HG03025 (cell line): Measurements from ENCODE around the gene KRTAP5-2.

ENCODE experiments used
- ATAC-seq: cut with Tn5 transposase; IDR thresholded peaks from one replicate; pipeline ENCODE4 v1.9.1; 2021; ENCODE audit warnings: mild to moderate bottlenecking, moderate library complexity; ENCODE audit not compliant: unreplicated experiment, low FRiP score

KRTAP5-2 gene

GRCh38 chr11:1557904-1558774 is 40.0 kb downstream of the KRTAP5-2 start:
- ATAC-seq = no peak

DNA sequence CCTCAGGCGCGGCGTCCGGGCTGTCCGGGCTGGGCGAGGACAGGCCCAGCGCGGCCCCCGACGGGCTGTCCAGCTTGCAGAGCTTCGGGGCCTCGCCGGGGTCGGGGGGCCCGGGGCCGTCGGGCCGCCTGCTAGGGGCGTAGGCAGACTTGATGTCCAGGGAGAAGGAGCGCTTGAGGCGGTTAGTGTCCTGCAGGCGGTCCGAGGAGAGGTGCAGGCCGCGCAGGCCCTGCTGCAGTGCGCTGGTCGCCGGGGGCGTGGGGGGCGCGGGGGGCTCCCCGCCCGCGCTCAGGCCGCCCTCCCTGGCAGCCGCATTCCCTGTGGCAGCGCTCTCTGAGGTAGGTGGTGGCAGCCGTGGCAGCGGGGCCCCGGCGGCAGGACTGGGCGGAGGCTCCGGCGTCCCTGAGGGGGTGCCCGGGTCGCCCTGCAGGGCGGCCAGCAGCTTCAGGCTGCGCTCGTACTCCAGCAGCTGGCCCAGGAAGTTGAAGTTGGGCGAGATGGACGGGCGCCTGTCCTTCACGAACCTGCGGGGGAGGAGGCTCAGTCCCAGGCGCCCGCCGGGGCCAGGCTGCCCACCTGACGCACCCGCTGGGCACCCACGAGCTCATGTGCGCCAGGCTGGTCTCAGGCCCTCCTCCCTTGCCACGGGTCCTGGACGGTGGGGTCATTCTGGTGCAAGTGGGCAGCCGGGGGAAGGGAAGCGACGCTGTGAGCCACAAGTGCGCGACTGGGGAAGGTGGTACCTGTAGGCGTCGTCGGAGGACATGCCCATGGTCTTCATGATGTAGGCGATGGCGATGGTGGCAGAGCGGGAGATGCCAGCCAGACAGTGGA is 40.8 kb downstream of the KRTAP5-2 start:
- ATAC-seq = no peak

GRCh38 chr11:1556278-1556902 is 41.7 kb downstream of the KRTAP5-2 start:
- ATAC-seq = no peak

- ATAC-seq = no peak
These were observed 42.4 kb downstream of the KRTAP5-2 start for GRCh38 chr11:1555713-1556153.

DNA sequence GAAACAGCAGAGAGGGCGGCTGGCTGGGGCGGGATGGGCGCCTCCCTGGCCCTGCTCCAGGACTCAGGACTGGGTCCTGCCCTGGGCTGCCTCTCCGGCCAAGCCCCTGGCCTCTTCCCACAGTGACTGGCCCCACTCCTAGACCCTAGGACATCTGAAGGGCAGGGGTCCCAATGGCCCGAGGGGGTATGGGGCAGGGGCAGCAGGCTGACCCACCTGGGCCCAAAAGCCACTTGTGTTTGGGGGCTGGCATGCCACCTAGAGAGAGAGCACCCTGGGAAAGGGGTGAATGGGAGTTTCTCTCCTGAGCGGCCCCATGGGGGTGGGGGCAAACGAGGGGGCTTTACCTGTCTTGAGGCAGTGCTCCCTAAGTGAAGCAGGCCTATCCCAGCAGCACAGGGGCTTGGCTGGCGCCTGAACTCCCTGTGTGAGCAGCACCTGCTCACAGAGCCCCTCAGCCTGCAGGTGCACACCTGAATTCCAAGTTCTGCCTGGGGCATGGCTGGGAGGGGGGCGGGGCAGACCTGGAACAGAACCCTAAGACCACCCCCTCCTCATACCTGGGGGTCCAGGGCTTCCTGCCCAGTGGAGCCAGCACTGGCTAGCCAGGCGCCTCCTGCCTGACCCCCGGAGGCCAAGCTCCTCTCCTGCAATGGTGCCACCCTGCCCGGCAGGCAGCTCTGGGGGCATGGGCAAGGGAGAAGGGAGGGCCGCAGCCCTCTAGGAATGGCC is 42.9 kb downstream of the KRTAP5-2 start:
- ATAC-seq = no peak

- ATAC-seq = no peak
These were observed 44.1 kb downstream of the KRTAP5-2 start for GRCh38 chr11:1553808-1554594.

DNA sequence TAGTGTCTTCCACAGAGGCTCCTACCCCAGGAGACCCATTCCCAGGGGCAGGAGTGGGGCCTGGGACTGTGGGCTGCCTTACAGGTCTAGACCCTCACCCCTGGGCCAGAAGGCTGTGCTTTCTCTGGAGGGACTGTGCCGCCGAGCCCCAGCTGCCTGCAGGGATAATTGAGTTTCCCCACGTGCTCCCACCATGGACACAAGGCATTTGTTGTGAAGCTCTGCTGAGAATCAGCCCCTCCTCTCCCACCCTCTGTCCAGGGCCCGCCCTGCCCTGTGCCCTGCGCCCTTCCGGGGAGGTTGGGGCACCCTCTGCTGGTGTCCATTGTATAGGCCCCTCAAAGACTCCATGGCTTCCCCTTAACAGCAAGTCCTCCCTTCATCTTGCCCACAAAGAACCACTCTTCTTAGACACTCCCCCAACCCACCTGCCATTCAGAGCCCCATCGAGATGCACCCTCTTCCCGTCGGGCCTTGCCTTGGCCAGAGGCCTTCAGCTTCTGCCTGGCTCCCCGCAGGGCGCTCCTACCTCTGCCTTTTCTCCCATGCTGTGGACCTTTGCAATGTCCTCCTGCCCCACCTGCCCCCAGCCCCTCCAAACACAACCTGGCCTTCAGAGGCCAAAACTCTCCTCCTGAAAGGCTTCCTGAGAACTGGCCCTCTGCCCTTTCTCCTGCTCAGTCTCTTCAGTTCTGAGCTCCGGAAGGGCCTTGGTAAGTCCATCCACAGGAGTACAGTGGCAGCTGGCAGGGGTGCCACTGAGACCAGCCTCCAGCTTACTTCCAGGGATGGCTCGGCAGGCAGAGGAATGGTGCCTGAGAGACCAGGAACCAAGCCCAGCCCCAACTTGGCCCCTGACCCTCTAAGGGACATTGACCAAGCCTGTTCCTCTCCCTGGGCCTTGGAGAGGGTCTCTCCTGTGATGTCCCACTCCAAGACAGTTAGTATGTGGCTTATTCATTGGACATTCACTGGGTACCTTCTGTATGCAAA is 48.5 kb downstream of the KRTAP5-2 start:
- no peak for ATAC-seq

DNA sequence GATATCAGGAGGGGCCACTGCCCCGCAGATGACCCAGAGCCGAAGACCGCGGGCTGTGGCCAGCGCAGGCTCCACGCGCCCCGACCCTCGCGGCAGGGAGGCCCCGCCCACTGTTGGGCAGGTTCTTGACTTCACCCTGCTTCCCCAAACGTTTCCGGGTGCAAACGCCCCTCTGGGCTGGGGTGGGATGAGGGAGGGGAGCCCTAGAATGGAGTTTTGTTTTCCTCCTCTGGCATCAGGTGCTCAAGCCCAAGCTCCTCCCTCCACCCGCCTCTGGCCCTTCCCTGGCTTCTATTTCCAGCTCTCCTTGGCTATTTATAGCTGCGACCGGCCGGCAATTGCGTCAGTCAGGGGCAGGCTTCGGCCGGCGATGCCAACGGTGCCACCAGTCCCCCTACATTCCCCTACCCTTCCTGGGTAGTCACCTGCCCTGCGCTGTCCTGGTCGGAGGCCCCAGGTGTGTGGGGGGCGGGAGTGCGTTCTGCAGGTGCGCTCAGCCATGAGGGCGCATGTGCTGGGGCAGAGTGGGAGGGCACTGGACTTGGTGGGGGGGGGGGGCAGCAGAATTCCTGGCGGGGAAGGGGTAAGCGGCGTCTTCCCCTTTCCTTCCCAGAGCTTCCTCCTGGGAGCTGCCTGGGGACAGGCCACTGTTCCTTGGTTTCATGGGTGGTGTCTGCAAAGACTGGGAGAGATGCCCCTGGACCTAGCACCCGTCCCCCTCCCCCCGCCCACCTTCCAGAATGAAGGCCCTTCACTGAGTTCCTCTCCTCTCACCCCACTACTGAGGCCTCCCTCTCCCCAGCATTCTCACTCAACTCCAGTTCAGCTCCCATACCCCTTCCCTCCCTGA is 49.6 kb downstream of the KRTAP5-2 start:
- ATAC-seq = no peak

DNA sequence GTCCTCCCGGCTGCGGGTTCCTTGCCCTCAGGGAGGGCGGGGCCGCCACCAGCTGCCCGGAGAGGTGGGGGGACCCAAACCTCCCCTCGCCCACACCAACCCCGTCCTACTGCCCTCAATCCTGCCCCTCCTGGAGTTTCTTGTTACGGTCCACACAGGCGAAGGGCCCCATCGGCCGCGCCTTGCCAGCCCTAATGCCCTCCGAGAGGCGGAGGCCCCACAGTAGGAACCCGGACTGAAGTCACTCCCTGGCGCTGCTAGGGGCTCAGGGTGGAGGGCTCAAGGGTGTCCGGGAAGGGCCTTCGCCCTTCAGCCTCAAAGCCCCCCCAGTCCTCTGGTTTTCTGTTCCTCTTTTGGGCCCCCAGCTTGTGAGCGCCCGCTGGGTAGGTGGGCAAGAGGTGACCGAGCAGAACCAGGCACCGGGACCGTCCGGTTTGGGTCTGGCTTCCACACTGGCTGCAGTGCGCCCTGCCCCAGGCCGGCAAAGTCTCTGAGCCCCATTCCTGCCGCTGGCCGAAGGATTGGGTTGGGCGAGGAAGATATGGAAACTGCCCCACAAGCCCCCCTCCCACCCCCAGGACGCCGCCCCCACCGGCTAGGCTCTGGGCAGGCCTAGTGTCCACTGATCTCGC is 50.5 kb downstream of the KRTAP5-2 start:
- no peak for ATAC-seq
